GM12878 (cell line): ENCODE measurements around the gene RERE. TPM values are rescaled to one million over a fixed set of nuclear protein-coding genes. Genes with fewer than 3 reads are reported as not detected.
A peak's percentile ranks its signal among the peaks of the same experiment; 100 is the strongest.

Source experiments
- ATAC-seq: fragments of 200-7000 bp; cut with Tn5 transposase; 3 replicates; pipeline ENCODE4 v1.9.1; 2020; ENCODE audit warnings: mild to moderate bottlenecking, moderate library complexity
- BruUV-seq: library from RNA; stranded (reverse); fragments of 400-500 nt; replicated peaks from 2 replicates; lab custom pipeline; 2021; lab: Mats Ljungman, UMichigan
- CTCF ChIA-PET: fragments of 300-600 bp; sonication (Branson Sonifier 250); formaldehyde crosslinking; extraction: SDS; loops from one replicate; lab custom pipeline; 2021; ENCODE audit warnings: inconsistent platforms; lab: Yijun Ruan, JAX
- POLR2A ChIA-PET: fragments of 350-600 bp; formaldehyde crosslinking; extraction: SDS; loops from one replicate; lab custom pipeline; 2021; ENCODE audit warnings: inconsistent platforms; lab: Charles Lee
- RAD21 ChIA-PET: fragments of 300-600 bp; sonication (Branson Sonifier 250); formaldehyde crosslinking; loops from one replicate; lab custom pipeline; 2023; ENCODE audit warnings: antibody characterized with exemption; ENCODE audit not compliant: unreplicated experiment; lab: Charles Lee
- SMC1A ChIA-PET: fragments of 300-600 bp; sonication (Branson Sonifier 250); formaldehyde crosslinking; loops from one replicate; lab custom pipeline; 2023; ENCODE audit not compliant: unreplicated experiment, uncharacterized antibody; lab: Charles Lee
- DNase-seq: peaks from one replicate; pipeline ENCODE4 v3.0.0-alpha.2; 2011; ENCODE audit warnings: low read depth, low spot score
- FAIRE-seq: peaks from 3 replicates; lab custom pipeline; 2011; peaks lifted over from hg19 to GRCh38; lab: Jason Lieb, UNC
- H2AFZ ChIP-seq: 2 replicates; pipeline ENCODE4 v1.6.0; 2011; ENCODE audit warnings: low read depth, low read length, control low read depth; ENCODE audit not compliant: control insufficient read depth
- H3K27ac ChIP-seq: 2 replicates; pipeline ENCODE4 v1.5.1; 2011; ENCODE audit warnings: control low read depth; ENCODE audit not compliant: control insufficient read depth, insufficient read depth
- H3K27me3 ChIP-seq, 2 experiments: replicated peaks in 1 of 2; 2 replicates each; pipeline versions ENCODE4 v1.6.0 to v1.6.1; 2011; ENCODE audit warnings: low read length in 1 of 2; ENCODE audit not compliant: control insufficient read depth in 2 of 2, insufficient read depth in 2 of 2
- H3K36me3 ChIP-seq, 2 experiments: 2 replicates each; pipeline ENCODE4 v1.5.1; 2011; ENCODE audit warnings: low read length in 1 of 2; ENCODE audit not compliant: control insufficient read depth in 2 of 2, insufficient read depth in 2 of 2
- H3K4me1 ChIP-seq: 2 replicates; pipeline ENCODE4 v1.6.1; 2011; ENCODE audit warnings: mild to moderate bottlenecking, low read length, moderate library complexity, mixed read lengths; ENCODE audit not compliant: control insufficient read depth, insufficient read depth
- H3K4me2 ChIP-seq: 2 replicates; pipeline ENCODE4 v1.6.0; 2011; ENCODE audit warnings: control low read depth; ENCODE audit not compliant: control insufficient read depth, insufficient read depth
- H3K4me3 ChIP-seq: fragments of 200-600 bp; sonication (generic); 2 replicates; pipeline ENCODE4 v1.5.1; 2016
- H3K79me2 ChIP-seq: 2 replicates; pipeline ENCODE4 v1.6.0; 2011; ENCODE audit warnings: low read length; ENCODE audit not compliant: control insufficient read depth, insufficient read depth
- H3K9ac ChIP-seq: 2 replicates; pipeline ENCODE4 v1.8.0; 2011; ENCODE audit warnings: low read length, control low read depth, mixed read lengths; ENCODE audit not compliant: control insufficient read depth, insufficient read depth
- H3K9me3 ChIP-seq: replicated peaks from 3 replicates; pipeline ENCODE4 v1.5.1; 2011; ENCODE audit warnings: mild to moderate bottlenecking, low read length; ENCODE audit not compliant: control insufficient read depth, insufficient read depth
- H4K20me1 ChIP-seq: 2 replicates; pipeline ENCODE4 v1.6.0; 2011; ENCODE audit not compliant: control insufficient read depth, insufficient read depth
- ATF2 ChIP-seq: IDR thresholded peaks from 2 replicates; pipeline ENCODE4 v1.6.1; 2012; ENCODE audit warnings: low read length, inconsistent platforms
- CHD4 ChIP-seq: fragments of 200-600 bp; sonication (generic); IDR thresholded peaks from 2 replicates; pipeline ENCODE4 v1.6.1; 2016; ENCODE audit warnings: mild to moderate bottlenecking
- CTCF ChIP-seq, 3 experiments: IDR thresholded peaks in 2 of 3; conservative IDR thresholded peaks in 1 of 3; 2 replicates each; pipeline ENCODE4 v1.5.1; 2011; ENCODE audit warnings: low read depth in 3 of 3, low read length in 3 of 3, mild to moderate bottlenecking in 3 of 3, control low read depth in 2 of 3, moderate library complexity in 2 of 3, inconsistent platforms in 1 of 3, mixed read lengths in 1 of 3; ENCODE audit not compliant: control insufficient read depth in 2 of 3, insufficient read depth in 1 of 3; ENCODE audit errors: extremely low read depth in 1 of 3
- ESRRA ChIP-seq: IDR thresholded peaks from 2 replicates; pipeline ENCODE4 v1.6.1; 2012; ENCODE audit warnings: mild to moderate bottlenecking, low read length, improper control_type of control experiment
- GATAD2B ChIP-seq: fragments of 450-650 bp; conservative IDR thresholded peaks from 2 replicates; pipeline ENCODE4 v1.6.1; 2017; ENCODE audit warnings: low read depth, mild to moderate bottlenecking, moderate library complexity
- MAX ChIP-seq: IDR thresholded peaks from 2 replicates; pipeline ENCODE4 v1.6.1; 2012; ENCODE audit warnings: low read depth, low read length, improper control_type of control experiment
- MYC ChIP-seq: IDR thresholded peaks from 2 replicates; pipeline ENCODE4 v1.6.1; 2011; ENCODE audit warnings: mild to moderate bottlenecking, low read length, moderate library complexity, inconsistent platforms; ENCODE audit not compliant: insufficient read depth, insufficient replicate concordance, insufficient read length, severe bottlenecking
- NR2F1 ChIP-seq: fragments of 450-650 bp; conservative IDR thresholded peaks from 2 replicates; pipeline ENCODE4 v1.6.1; 2017; ENCODE audit warnings: mild to moderate bottlenecking
- NRF1 ChIP-seq: conservative IDR thresholded peaks from 2 replicates; pipeline ENCODE4 v1.6.1; 2011; ENCODE audit warnings: mild to moderate bottlenecking, low read depth, low read length, improper control_type of control experiment
- PAX5 ChIP-seq: IDR thresholded peaks from 2 replicates; pipeline ENCODE4 v1.6.1; 2011; ENCODE audit warnings: low read depth, low read length, borderline replicate concordance
- RBBP5 ChIP-seq: fragments of 200-600 bp; sonication (generic); conservative IDR thresholded peaks from 2 replicates; pipeline ENCODE4 v1.6.1; 2016
- RCOR1 ChIP-seq: conservative IDR thresholded peaks from 2 replicates; pipeline ENCODE4 v1.6.1; 2012; ENCODE audit warnings: low read depth, low read length, improper control_type of control experiment
- SMC3 ChIP-seq: IDR thresholded peaks from 2 replicates; pipeline ENCODE4 v1.6.1; 2011; ENCODE audit warnings: low read length, improper control_type of control experiment, borderline replicate concordance
- YBX1 ChIP-seq: fragments of 450-650 bp; IDR thresholded peaks from 2 replicates; pipeline ENCODE4 v1.6.1; 2016; ENCODE audit warnings: antibody characterized with exemption
- YY1 ChIP-seq: IDR thresholded peaks from 2 replicates; pipeline ENCODE4 v1.6.1; 2011; ENCODE audit warnings: low read depth, mild to moderate bottlenecking, low read length
- ZBTB33 ChIP-seq: fragments of 450-650 bp; IDR thresholded peaks from 2 replicates; pipeline ENCODE4 v1.6.1; 2017; ENCODE audit warnings: mild to moderate bottlenecking
- ZNF24 ChIP-seq: fragments of 450-650 bp; IDR thresholded peaks from 2 replicates; pipeline ENCODE4 v1.6.1; 2017; ENCODE audit warnings: antibody characterized with exemption, mild to moderate bottlenecking
- WGBS: methylation state at CpG from one replicate; pipeline ENCODE4 v1.1.6; 2016; ENCODE audit warnings: low lambda C conversion rate; ENCODE audit not compliant: insufficient replicate concordance, insufficient coverage; ENCODE audit errors: missing lambda C conversion rate; 5-methylcytosine and 5-hydroxymethylcytosine counted together
- in situ Hi-C: fragments of 300-500 bp; cut with MboI; formaldehyde crosslinking; loops from 9 replicates; pipeline ENCODE4 v1.14.3; 2018; ENCODE audit warnings: mixed read lengths
- intact Hi-C: fragments of 100-400 bp; cut with micrococcal nuclease; formaldehyde crosslinking; loops from one replicate; pipeline ENCODE4 v1.14.2; 2022; ENCODE audit not compliant: unreplicated experiment
- polyA plus RNA-seq, 11 experiments: library from polyadenylated mRNA; depleted of rRNA in 4 of 11; unstranded in 6 of 11; stranded (reverse) in 5 of 11; fragments of >200 nt; fragmentation: Nextera tagmentation in 4 of 11; fragmentation: Illumina TruSeq in 1 of 11; extraction: Ambion mirVana in 4 of 11; extraction: Trizol in 1 of 11; gene quantifications; 1 replicate in 1 of 11; 2 replicates in 10 of 11; pipeline versions ENCODE4 v1.2.1 to v1.2.3, GENCODE V29; 2011 to 2016; ENCODE audit warnings: inconsistent platforms in 2 of 11, missing spikeins in 2 of 11, low read depth in 1 of 11
- total RNA-seq, 4 experiments: library from RNA; depleted of rRNA in 3 of 4; stranded (reverse); fragments of >200 nt in 3 of 4; fragmentation: Illumina TruSeq in 1 of 4; extraction: Trizol in 1 of 4; gene quantifications; 2 replicates each; pipeline versions ENCODE4 v1.2.1 to v1.2.3, GENCODE V29; 2013 to 2021

RERE gene
- total and polyA plus RNA-seq, 10 of the 15 experiments (the other 5 are each of a cell fraction or from before 2014, with no cell fraction given), result 5.2 to 60.5 (median 20.2) TPM

GRCh38 chr1:8671306-8671917 lies 146.0 kb downstream of the RERE start (continued):
- peak; percentile 76 to 80 (median 79) for TF ChIP-seq CTCF (IDR thresholded peaks at IDR 0.05 in 2 of 3, conservative IDR thresholded peaks at IDR 0.05 in 1 of 3; ENCODE audit: control insufficient read depth in 2 of 3, extremely low read depth in 1 of 3, insufficient read depth in 1 of 3, low read depth in 3 of 3, low read length in 3 of 3)
- no peak for TF ChIP-seq NR2F1
- TF ChIP-seq CHD4, result no peak
- TF ChIP-seq YY1, result 0 out of 2 replicates have a peak, but pooled peaks have one; percentile 48
- peak; percentile 88 for TF ChIP-seq SMC3

- Histone ChIP-seq H3K79me2 (peaks cover 66% of the 10 kb centered on the region), H3K27me3 (no peaks in the 10 kb centered on the region), H3K9ac (no peak overlapping the region), H3K4me1 (peaks cover 39% of the 10 kb centered on the region), H3K4me2 (no peak overlapping the region), H2AFZ (no peak overlapping the region), H3K4me3 (no peak overlapping the region), H4K20me1 (no peaks in the 10 kb centered on the region), H3K27ac (no peak overlapping the region; the same call in 1 of the 2 replicates), H3K9me3 (no peaks in the 10 kb centered on the region), H3K36me3 (no peaks in the 10 kb centered on the region; a peak in 1 of 4 replicates)
- BruUV-seq, result no TSS peak
- in situ Hi-C loops, result loop anchor here (5.0 kb wide), 1 partner anchor 108 kb away; no protein-coding TSS in a partner anchor
- CTCF ChIA-PET, result interaction anchor here (0.6 to 7.0 kb wide), 29 partner anchors 10 to 242 kb away, joined by 3 to 181 read pairs (median 7); no protein-coding TSS in a partner anchor
- FAIRE-seq (no peak), ATAC-seq (peak; percentile 9; the same call in 2 of the 3 replicates), DNase-seq (no peak)
- SMC1A ChIA-PET, result interaction anchor here (0.7 to 20.2 kb wide), 28 partner anchors 10 to 243 kb away, joined by 3 to 587 read pairs (median 9); no protein-coding TSS in a partner anchor
- intact Hi-C loops, result loop anchor here (2.0 kb wide), 2 partner anchors 30 to 52 kb away; no protein-coding TSS in a partner anchor
- RAD21 ChIA-PET, result interaction anchor here (0.8 to 19.8 kb wide), 24 partner anchors 8 to 178 kb away, joined by 3 to 384 read pairs (median 6); no protein-coding TSS in a partner anchor
- POLR2A ChIA-PET, result interaction anchor here (0.5 to 2.2 kb wide), 12 partner anchors 12 to 509 kb away, joined by 3 to 11 read pairs (median 5); no protein-coding TSS in a partner anchor
- 72% methylated on average over 2 of the region's 2 CpGs for WGBS
- TF ChIP-seq SMC3, result no peak
- no peak for TF ChIP-seq GATAD2B
- TF ChIP-seq PAX5, result no peak
- TF ChIP-seq MYC, result no peak
- no peak for TF ChIP-seq ZBTB33
- no peak for TF ChIP-seq ATF2
- no peak for TF ChIP-seq ESRRA
- no peak for TF ChIP-seq RCOR1
- TF ChIP-seq RBBP5, result no peak
- TF ChIP-seq NRF1, result no peak
- no peak for TF ChIP-seq YBX1
- TF ChIP-seq MAX, result no peak
- TF ChIP-seq ZNF24, result no peak
Measured at GRCh38 chr1:8670371-8670818, 147.0 kb downstream of the RERE start.
